PC-9 (cell line): ENCODE results near the gene CMIP. TPM values are rescaled to one million over a fixed set of nuclear protein-coding genes. Genes with fewer than 3 reads are reported as not detected.
A peak's percentile ranks its signal among the peaks of the same experiment; 100 is the strongest.

Source experiments
- BruUV-seq: library from RNA; stranded (reverse); fragments of 400-500 nt; replicated peaks from 2 replicates; lab custom pipeline; 2021; lab: Mats Ljungman, UMichigan
- CTCF ChIA-PET: fragments of 300-600 bp; sonication (Branson Sonifier 250); formaldehyde crosslinking; loops from one replicate; lab custom pipeline; 2022; ENCODE audit warnings: antibody characterized with exemption; lab: Charles Lee
- POLR2A ChIA-PET: fragments of 300-600 bp; sonication (Branson Sonifier 250); formaldehyde crosslinking; loops from one replicate; lab custom pipeline; 2022; ENCODE audit warnings: antibody characterized with exemption; ENCODE audit not compliant: unreplicated experiment; lab: Charles Lee
- DNase-seq, 2 experiments: peaks; one replicate each; pipeline versions ENCODE4 v3.0.0 to v3.0.0-alpha.2; 2015 to 2022; ENCODE audit warnings: mixed read lengths in 1 of 2
- H2AFZ ChIP-seq: fragments of 200-600 bp; sonication (generic); 2 replicates; pipeline ENCODE4 v1.8.1; 2017; ENCODE audit warnings: antibody characterized with exemption
- H3F3A ChIP-seq: fragments of 200-600 bp; sonication (generic); 2 replicates; pipeline ENCODE4 v1.8.1; 2017; ENCODE audit warnings: antibody characterized with exemption, mild to moderate bottlenecking, low read depth; ENCODE audit not compliant: insufficient read depth
- H3K27ac ChIP-seq: fragments of 200-600 bp; sonication (generic); 2 replicates; pipeline ENCODE4 v1.6.1; 2016; ENCODE audit warnings: mixed run types
- H3K27me3 ChIP-seq: fragments of 200-600 bp; sonication (generic); 2 replicates; pipeline ENCODE4 v1.6.1; 2016; ENCODE audit warnings: low read depth, mixed run types; ENCODE audit not compliant: insufficient read depth
- H3K36me3 ChIP-seq: fragments of 200-600 bp; sonication (generic); 2 replicates; pipeline ENCODE4 v1.6.1; 2016; ENCODE audit warnings: low read depth, mixed run types
- H3K4me1 ChIP-seq: fragments of 200-600 bp; sonication (generic); replicated peaks from 2 replicates; pipeline ENCODE4 v1.6.1; 2016; ENCODE audit warnings: mixed run types; ENCODE audit not compliant: insufficient read depth
- H3K4me2 ChIP-seq: fragments of 200-600 bp; sonication (generic); 2 replicates; pipeline ENCODE4 v1.6.1; 2017; ENCODE audit warnings: mixed run types
- H3K4me3 ChIP-seq: fragments of 200-600 bp; sonication (generic); 2 replicates; pipeline ENCODE4 v1.6.1; 2016; ENCODE audit warnings: mixed run types
- H3K79me2 ChIP-seq: fragments of 200-600 bp; sonication (generic); 2 replicates; pipeline ENCODE4 v1.6.1; 2017; ENCODE audit warnings: low read depth, mixed run types
- H3K9me2 ChIP-seq: fragments of 200-600 bp; sonication (generic); 2 replicates; pipeline ENCODE4 v1.8.1; 2017; ENCODE audit warnings: mild to moderate bottlenecking; ENCODE audit not compliant: insufficient read depth
- H3K9me3 ChIP-seq: fragments of 200-600 bp; sonication (generic); 2 replicates; pipeline ENCODE4 v1.8.1; 2016; ENCODE audit warnings: low read depth; ENCODE audit not compliant: insufficient read depth
- H4K20me1 ChIP-seq: fragments of 200-600 bp; sonication (generic); 2 replicates; pipeline ENCODE4 v1.8.1; 2017; ENCODE audit not compliant: insufficient read depth
- EZH2 ChIP-seq: fragments of 200-600 bp; sonication (generic); IDR thresholded peaks from 2 replicates; pipeline ENCODE4 v1.8.0; 2017; ENCODE audit warnings: antibody characterized with exemption, low read depth
- intact Hi-C: fragments of 100-400 bp; cut with micrococcal nuclease; formaldehyde crosslinking; loops from one replicate; pipeline ENCODE4 v1.10.0; 2022; ENCODE audit not compliant: unreplicated experiment
- total RNA-seq: library from RNA; stranded (reverse); gene quantifications from 2 replicates; pipeline ENCODE4 v1.2.3, GENCODE V29; 2021
- TF ChIP-seq, protein P1 (sequence below): fragments of 200-600 bp; sonication (generic); conservative IDR thresholded peaks from 2 replicates; pipeline ENCODE4 v1.6.1; 2017; ENCODE audit warnings: mixed run types, antibody characterized with exemption, mild to moderate bottlenecking, moderate library complexity

The CMIP gene
- total RNA-seq, 1 experiment from 2014 or later: 96.6 TPM

DNA sequence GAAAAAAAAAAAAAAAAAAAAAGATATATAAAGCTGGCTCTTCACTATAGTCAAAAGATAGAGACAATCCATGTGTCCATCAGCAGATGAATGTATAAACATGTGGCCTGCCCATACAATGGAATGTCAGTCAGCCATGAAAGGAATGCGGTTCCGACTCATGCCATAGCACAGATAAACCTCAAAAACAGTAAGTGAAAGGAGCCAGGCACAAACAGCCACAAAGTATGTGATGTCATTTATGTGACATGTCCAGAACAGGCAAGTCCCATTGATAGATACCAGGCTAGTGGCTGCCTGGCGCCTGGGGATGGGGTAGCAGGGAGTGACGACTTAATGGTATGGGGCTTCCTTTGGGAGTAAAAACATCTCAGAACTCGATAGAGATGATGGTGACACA is 155.7 kb downstream of the CMIP start:
- intact Hi-C loops: loop anchor here (1.0 to 2.0 kb wide), 4 partner anchors 19 to 195 kb away; no protein-coding TSS in a partner anchor
- H3K9me3 ChIP-seq: no peaks in the 10 kb centered on the region
- ChIA-PET POLR2A (no interaction called here), CTCF (no interaction called here)
- TF ChIP-seq, protein P1, sequence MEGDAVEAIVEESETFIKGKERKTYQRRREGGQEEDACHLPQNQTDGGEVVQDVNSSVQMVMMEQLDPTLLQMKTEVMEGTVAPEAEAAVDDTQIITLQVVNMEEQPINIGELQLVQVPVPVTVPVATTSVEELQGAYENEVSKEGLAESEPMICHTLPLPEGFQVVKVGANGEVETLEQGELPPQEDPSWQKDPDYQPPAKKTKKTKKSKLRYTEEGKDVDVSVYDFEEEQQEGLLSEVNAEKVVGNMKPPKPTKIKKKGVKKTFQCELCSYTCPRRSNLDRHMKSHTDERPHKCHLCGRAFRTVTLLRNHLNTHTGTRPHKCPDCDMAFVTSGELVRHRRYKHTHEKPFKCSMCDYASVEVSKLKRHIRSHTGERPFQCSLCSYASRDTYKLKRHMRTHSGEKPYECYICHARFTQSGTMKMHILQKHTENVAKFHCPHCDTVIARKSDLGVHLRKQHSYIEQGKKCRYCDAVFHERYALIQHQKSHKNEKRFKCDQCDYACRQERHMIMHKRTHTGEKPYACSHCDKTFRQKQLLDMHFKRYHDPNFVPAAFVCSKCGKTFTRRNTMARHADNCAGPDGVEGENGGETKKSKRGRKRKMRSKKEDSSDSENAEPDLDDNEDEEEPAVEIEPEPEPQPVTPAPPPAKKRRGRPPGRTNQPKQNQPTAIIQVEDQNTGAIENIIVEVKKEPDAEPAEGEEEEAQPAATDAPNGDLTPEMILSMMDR: no peak
- no peak for TF ChIP-seq EZH2
- peak; percentile 51 to 76 for DNase-seq
- H3K4me2 ChIP-seq: no peak overlapping the region
- peaks cover 16% of the 10 kb centered on the region; the same call in 1 of the 2 replicates for H3F3A ChIP-seq
- peaks cover 23% of the 10 kb centered on the region for H4K20me1 ChIP-seq
- H3K27me3 ChIP-seq: no peaks in the 10 kb centered on the region
- no peak overlapping the region for H3K27ac ChIP-seq
- no peak overlapping the region for H2AFZ ChIP-seq
- no peaks in the 10 kb centered on the region for H3K36me3 ChIP-seq
- H3K79me2 ChIP-seq: peaks cover 67% of the 10 kb centered on the region
- H3K9me2 ChIP-seq: no peaks in the 10 kb centered on the region
- H3K4me1 ChIP-seq: peaks cover 17% of the 10 kb centered on the region
- BruUV-seq: no TSS peak
- no peak overlapping the region for H3K4me3 ChIP-seq

DNA sequence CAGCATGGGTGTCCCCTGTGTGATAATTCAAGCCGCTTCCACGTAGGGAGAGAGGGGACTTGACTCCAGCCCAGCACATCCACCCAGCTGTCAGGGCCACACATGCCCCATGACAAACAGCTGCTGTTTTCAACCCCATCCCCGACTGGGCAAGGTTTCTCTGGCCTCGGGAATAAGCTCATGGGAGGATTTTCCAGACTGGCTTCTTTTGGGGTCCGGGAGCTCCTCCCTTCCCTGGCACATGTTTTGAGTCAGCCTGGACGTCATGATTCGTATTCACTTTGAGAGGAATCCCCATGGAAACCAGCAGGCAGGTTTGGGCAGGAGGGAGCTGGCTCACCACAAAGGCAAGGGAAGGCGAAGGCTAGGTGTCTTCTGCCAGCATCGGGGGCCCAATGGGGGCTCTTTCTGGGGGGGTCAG is 156.4 kb downstream of the CMIP start:
- ChIA-PET POLR2A (interaction anchor here (0.6 kb wide), 2 partner anchors 116 to 192 kb away, joined by 5 to 6 read pairs; no protein-coding TSS in a partner anchor), CTCF (interaction anchor here (0.6 kb wide), 1 partner anchor 42 kb away, joined by 3 read pairs; no protein-coding TSS in a partner anchor)
- Histone ChIP-seq H3K4me2 (no peak overlapping the region), H2AFZ (no peak overlapping the region), H3K9me3 (no peaks in the 10 kb centered on the region), H3K4me1 (peaks cover 17% of the 10 kb centered on the region), H3F3A (peaks cover 13% of the 10 kb centered on the region; the same call in 1 of the 2 replicates), H3K4me3 (no peak overlapping the region), H3K36me3 (no peaks in the 10 kb centered on the region), H3K27me3 (no peaks in the 10 kb centered on the region), H3K27ac (no peak overlapping the region), H3K79me2 (peaks cover 68% of the 10 kb centered on the region), H4K20me1 (peaks cover 29% of the 10 kb centered on the region), H3K9me2 (no peaks in the 10 kb centered on the region)
- DNase-seq: peak in 1 of 2 experiments; percentile 53
- no peak for TF ChIP-seq EZH2
- TF ChIP-seq, protein P1: no peak
- no TSS peak for BruUV-seq
- intact Hi-C loops: loop anchor here (2.0 kb wide), 2 partner anchors 42 to 78 kb away; no protein-coding TSS in a partner anchor

DNA sequence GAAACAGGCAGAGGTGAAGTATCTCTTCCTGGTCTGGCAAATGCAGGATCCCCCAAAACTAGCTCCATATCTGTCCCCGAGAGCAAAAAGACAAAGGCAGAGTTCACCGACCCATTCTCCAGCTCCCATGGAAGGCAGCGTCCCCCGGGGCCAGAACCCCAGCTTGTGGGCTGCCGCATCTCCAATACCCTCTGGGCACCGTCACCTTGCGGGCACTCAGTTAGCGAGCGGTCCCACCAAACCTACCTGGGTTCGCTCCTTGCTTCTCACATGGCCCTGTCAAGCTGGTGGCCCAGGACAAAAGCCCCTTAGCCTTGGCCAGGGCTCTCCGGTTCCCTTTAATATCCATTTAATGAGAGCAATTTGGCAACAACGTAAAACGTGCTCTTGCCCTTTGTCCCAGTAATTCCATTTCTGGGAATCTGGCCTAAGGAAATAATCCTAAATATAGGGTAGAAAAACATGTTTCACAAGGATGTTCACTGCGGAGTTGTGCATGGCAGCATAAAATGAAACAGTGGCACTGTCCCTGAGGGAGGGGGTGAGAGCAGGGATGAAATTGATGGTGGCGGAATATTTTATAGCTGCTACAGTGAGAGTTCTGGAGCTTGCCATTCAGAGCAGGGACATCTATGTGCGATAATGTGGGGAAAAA is 157.1 kb downstream of the CMIP start:
- Histone ChIP-seq H3K36me3 (no peaks in the 10 kb centered on the region), H3K4me3 (no peak overlapping the region), H3F3A (peaks cover 12% of the 10 kb centered on the region; the same call in 1 of the 2 replicates), H3K27ac (no peak overlapping the region), H3K4me2 (no peak overlapping the region), H2AFZ (no peak overlapping the region), H3K27me3 (no peaks in the 10 kb centered on the region), H3K9me3 (no peaks in the 10 kb centered on the region), H3K79me2 (peaks cover 64% of the 10 kb centered on the region), H4K20me1 (peaks cover 29% of the 10 kb centered on the region), H3K9me2 (no peaks in the 10 kb centered on the region), H3K4me1 (peaks cover 17% of the 10 kb centered on the region)
- no peak for TF ChIP-seq EZH2
- TF ChIP-seq, protein P1: no peak
- ChIA-PET POLR2A (interaction anchor here (0.6 kb wide), 2 partner anchors 117 to 192 kb away, joined by 5 to 6 read pairs; no protein-coding TSS in a partner anchor), CTCF (no interaction called here)
- intact Hi-C loops: loop anchor here (2.0 kb wide), 2 partner anchors 43 to 79 kb away; no protein-coding TSS in a partner anchor
- no peak for DNase-seq
- TSS peak; percentile 40 for BruUV-seq
